ENCODE results near the gene LCOR.

GRCh38 chr10:97040706-97041105 is 208.6 kb downstream of the LCOR start:
- no peak for TF ChIP-seq NKX3-1 (CRISPR knock-in tag; IDR thresholded peaks at IDR 0.05)
- TF ChIP-seq ZNF235 (CRISPR knock-in tag; IDR thresholded peaks at IDR 0.05; ENCODE audit: borderline replicate concordance): no peak
- TF ChIP-seq ATF3 (CRISPR knock-in tag; IDR thresholded peaks at IDR 0.05): no peak
- no peak for TF ChIP-seq JUN (CRISPR knock-in tag; IDR thresholded peaks at IDR 0.05)
- TF ChIP-seq CEBPB (IDR thresholded peaks at IDR 0.05; ENCODE audit: borderline replicate concordance, low read depth, low read length): no peak
- no peak for TF ChIP-seq POLR2AphosphoS5 (IDR thresholded peaks at IDR 0.05; ENCODE audit: low read depth, low read length)
- TF ChIP-seq SUZ12 (IDR thresholded peaks at IDR 0.05; ENCODE audit: low read depth, low read length): no peak
- no peak for TF ChIP-seq ZNF263 (CRISPR knock-in tag; IDR thresholded peaks at IDR 0.05)
- no peak for TF ChIP-seq TERF1 (CRISPR knock-in tag; IDR thresholded peaks at IDR 0.05)
- no peak for TF ChIP-seq THAP7 (CRISPR knock-in tag; IDR thresholded peaks at IDR 0.05)
- no peak for TF ChIP-seq ZSCAN12 (CRISPR knock-in tag; IDR thresholded peaks at IDR 0.05)
- no peak for TF ChIP-seq HDAC1 (CRISPR knock-in tag; IDR thresholded peaks at IDR 0.05)
- TF ChIP-seq MLX (CRISPR knock-in tag; IDR thresholded peaks at IDR 0.05): no peak
